Brain microvascular endothelial cell (primary cell): ENCODE data around the gene RXRA.

Experiments used
- DNase-seq: peaks from one replicate; pipeline ENCODE4 v3.0.0-alpha.2; 2020
- H3K27ac ChIP-seq: fragments of 250-450 bp; sonication (Bioruptor Pico); 2 replicates; pipeline ENCODE4 v1.5.1; 2020; ENCODE audit warnings: mild to moderate bottlenecking, moderate library complexity
- H3K27me3 ChIP-seq: fragments of 250-450 bp; sonication (Bioruptor Pico); replicated peaks from 2 replicates; pipeline ENCODE4 v1.5.1; 2020; ENCODE audit warnings: mild to moderate bottlenecking
- H3K36me3 ChIP-seq: fragments of 250-450 bp; sonication (Bioruptor Pico); replicated peaks from 2 replicates; pipeline ENCODE4 v1.5.1; 2020; ENCODE audit warnings: mild to moderate bottlenecking
- H3K4me3 ChIP-seq: 2 replicates; pipeline ENCODE4 v1.5.1; 2011; ENCODE audit warnings: low read depth, mild to moderate bottlenecking, control low read depth, low read length, moderate library complexity
- in situ Hi-C: cut with HindIII; loops from 2 replicates; pipeline ENCODE4 v1.10.0; 2017; ENCODE audit warnings: low sequenced_read_pairs, low pct_ligation_motif_present
- TF ChIP-seq, protein P1 (sequence below): IDR thresholded peaks from 2 replicates; pipeline ENCODE4 v1.5.1; 2011; ENCODE audit warnings: low read depth, mild to moderate bottlenecking, moderate library complexity, low read length, control low read depth, inconsistent platforms; ENCODE audit errors: missing control alignments

The RXRA gene

GRCh38 chr9:134379831-134380365, 53.6 kb downstream of the RXRA start:
- Histone ChIP-seq H3K27me3 (no peaks in the 10 kb centered on the region), H3K27ac (no peak overlapping the region), H3K4me3 (no peak overlapping the region), H3K36me3 (no peaks in the 10 kb centered on the region)
- in situ Hi-C loops = no loop called here
- DNase-seq = peak; percentile 20
- TF ChIP-seq, protein P1, sequence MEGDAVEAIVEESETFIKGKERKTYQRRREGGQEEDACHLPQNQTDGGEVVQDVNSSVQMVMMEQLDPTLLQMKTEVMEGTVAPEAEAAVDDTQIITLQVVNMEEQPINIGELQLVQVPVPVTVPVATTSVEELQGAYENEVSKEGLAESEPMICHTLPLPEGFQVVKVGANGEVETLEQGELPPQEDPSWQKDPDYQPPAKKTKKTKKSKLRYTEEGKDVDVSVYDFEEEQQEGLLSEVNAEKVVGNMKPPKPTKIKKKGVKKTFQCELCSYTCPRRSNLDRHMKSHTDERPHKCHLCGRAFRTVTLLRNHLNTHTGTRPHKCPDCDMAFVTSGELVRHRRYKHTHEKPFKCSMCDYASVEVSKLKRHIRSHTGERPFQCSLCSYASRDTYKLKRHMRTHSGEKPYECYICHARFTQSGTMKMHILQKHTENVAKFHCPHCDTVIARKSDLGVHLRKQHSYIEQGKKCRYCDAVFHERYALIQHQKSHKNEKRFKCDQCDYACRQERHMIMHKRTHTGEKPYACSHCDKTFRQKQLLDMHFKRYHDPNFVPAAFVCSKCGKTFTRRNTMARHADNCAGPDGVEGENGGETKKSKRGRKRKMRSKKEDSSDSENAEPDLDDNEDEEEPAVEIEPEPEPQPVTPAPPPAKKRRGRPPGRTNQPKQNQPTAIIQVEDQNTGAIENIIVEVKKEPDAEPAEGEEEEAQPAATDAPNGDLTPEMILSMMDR = no peak

DNA sequence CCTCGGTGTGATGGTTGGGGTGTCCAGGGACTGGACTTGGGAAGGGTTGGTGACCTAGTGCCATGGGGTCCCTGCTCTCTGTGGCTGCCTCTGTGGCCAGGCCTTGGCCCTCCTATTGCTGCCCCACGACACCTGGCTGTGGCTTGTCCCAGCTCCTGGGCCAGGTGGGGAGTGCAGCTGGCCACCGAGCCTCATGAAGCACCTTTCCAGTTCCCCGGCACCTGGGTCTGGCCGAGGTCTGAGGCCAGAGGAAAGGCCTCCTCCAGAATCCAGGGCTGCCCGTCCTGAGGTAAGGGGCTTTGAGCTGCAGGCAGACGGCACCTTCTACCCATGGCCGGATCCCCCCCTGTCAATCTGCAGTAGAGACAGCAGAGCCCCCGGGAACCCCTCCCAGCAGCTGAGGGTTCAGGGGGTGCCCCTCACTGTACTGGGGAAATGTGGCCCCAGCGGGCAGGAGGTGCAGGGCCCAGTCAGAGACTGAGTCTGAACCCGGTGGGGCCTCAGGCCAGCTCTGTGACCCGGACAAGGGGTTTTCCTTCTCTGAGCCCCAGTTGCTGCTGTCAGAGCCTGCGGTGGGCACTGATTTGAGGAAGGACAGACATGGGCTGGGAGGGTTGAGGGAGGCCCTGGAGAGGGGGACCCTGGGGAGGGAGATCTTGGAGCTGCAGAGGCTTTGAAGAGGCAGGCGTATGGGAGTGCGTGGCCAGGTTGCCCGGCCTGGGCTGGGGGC, 54.5 kb downstream of the RXRA start:
- no peak for DNase-seq
- no peaks in the 10 kb centered on the region for H3K27me3 ChIP-seq
- no peak overlapping the region for H3K27ac ChIP-seq
- H3K4me3 ChIP-seq = no peak overlapping the region
- TF ChIP-seq, protein P1 = no peak
- H3K36me3 ChIP-seq = no peaks in the 10 kb centered on the region
- in situ Hi-C loops = no loop called here

- Histone ChIP-seq H3K27ac (no peak overlapping the region), H3K4me3 (no peak overlapping the region), H3K36me3 (no peaks in the 10 kb centered on the region), H3K27me3 (no peaks in the 10 kb centered on the region)
- no peak for DNase-seq
- TF ChIP-seq, protein P1 = no peak
- in situ Hi-C loops = no loop called here
Measured at GRCh38 chr9:134381272-134381661, 55.0 kb downstream of the RXRA start.

DNA sequence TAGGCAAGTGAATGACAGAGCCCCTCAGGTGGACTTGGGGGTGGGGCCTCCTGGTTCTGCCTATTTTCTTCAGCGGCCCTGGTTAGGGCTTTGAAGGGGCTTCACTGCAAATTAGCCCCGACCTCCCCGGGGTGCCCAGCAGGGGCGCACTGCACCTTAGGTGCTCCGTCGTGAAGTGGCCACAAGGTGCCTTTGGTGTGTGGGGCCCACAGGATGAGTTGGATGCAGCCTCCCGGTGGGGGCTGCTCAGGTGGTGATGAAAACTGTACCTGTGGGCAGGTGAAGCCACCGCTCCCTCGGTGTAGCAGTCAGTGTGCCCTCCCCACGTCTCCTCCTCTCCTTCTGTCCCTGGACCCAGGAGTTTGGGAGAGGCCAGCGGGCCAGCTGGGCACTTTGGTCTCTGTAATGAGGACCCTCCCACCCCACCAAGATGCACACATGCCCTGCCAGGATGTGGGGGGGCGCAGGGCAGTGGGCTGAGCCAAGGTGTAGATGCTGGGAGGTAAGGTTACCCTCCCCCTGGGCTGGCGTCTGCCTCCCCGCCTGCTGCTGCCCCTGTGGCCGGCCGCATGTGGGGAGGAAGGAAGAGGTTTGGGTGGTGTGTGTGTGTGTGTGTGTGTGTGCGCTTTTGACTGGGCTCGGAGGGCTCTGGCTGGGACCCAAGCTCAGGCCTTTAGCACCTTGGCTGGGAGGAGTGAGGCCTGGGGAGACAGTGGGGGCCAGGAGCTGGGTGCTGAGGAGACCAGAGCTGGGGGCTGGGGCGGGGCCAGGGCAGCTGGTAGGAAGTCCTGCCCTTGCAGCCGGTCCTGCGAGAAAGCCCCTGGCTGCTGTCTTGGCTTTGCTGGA, 55.6 kb downstream of the RXRA start:
- Histone ChIP-seq H3K27me3 (no peaks in the 10 kb centered on the region), H3K4me3 (no peak overlapping the region), H3K27ac (no peak overlapping the region), H3K36me3 (no peaks in the 10 kb centered on the region)
- DNase-seq = no peak
- TF ChIP-seq, protein P1 = peak; percentile 46
- in situ Hi-C loops = no loop called here

- Histone ChIP-seq H3K27me3 (no peaks in the 10 kb centered on the region), H3K4me3 (no peak overlapping the region), H3K36me3 (no peaks in the 10 kb centered on the region), H3K27ac (no peak overlapping the region)
- TF ChIP-seq, protein P1 = no peak
- in situ Hi-C loops = no loop called here
- no peak for DNase-seq
Measured at GRCh38 chr9:134382733-134383132, 56.5 kb downstream of the RXRA start.
